ENCODE results near the gene IGF2BP3. TPM values are rescaled to one million over a fixed set of nuclear protein-coding genes. Genes with fewer than 3 reads are reported as not detected.

The IGF2BP3 gene
- total RNA-seq, 1 experiment from 2014 or later, result 11.7 TPM

Other genes starting within 250 kb of the IGF2BP3 start
- gene GPNMB, start 223.7 kb downstream of the IGF2BP3 start, total RNA-seq (2014; rRNA removed), result 0.04 TPM in 1 of 2 replicates, not detected in the other
- 284 and 306 TPM in 2 replicates for gene MALSU1, start 171.2 kb downstream of the IGF2BP3 start, total RNA-seq (2014; rRNA removed)
- 27.6 and 28.3 TPM in 2 replicates for gene TRA2A, start 61.5 kb upstream of the IGF2BP3 start, total RNA-seq (2014; rRNA removed)
- 3.2 and 5.6 TPM in 2 replicates for gene CCDC126, start 126.9 kb upstream of the IGF2BP3 start, total RNA-seq (2014; rRNA removed)
- 0.75 and 5.6 TPM in 2 replicates for gene FAM221A, start 209.7 kb upstream of the IGF2BP3 start, total RNA-seq (2014; rRNA removed)
- 0.12 and 1.6 TPM in 2 replicates for gene STK31, start 239.7 kb upstream of the IGF2BP3 start, total RNA-seq (2014; rRNA removed)